Activated naive CD4-positive, alpha-beta T cell treated with anti-CD3 and anti-CD28 coated beads, Interleukin-2, amount 50 U/mL, for 24 hours (primary cell): ENCODE data around the gene A3GALT2.

ENCODE experiments used
- H3K27ac Mint-ChIP-seq: one replicate; pipeline ENCODE4 v1.8.0; 2021; ENCODE audit warnings: mild to moderate bottlenecking, mixed read lengths
- H3K27me3 Mint-ChIP-seq: one replicate; pipeline ENCODE4 v1.8.0; 2021; ENCODE audit warnings: mixed read lengths
- H3K36me3 Mint-ChIP-seq: one replicate; pipeline ENCODE4 v1.8.0; 2021; ENCODE audit warnings: mixed read lengths
- H3K4me1 Mint-ChIP-seq: one replicate; pipeline ENCODE4 v1.8.0; 2021; ENCODE audit warnings: mixed read lengths
- H3K4me3 Mint-ChIP-seq: one replicate; pipeline ENCODE4 v1.8.0; 2021; ENCODE audit warnings: mild to moderate bottlenecking, mixed read lengths
- H3K9me3 Mint-ChIP-seq: one replicate; pipeline ENCODE4 v1.8.0; 2021; ENCODE audit warnings: mixed read lengths

Gene A3GALT2

GRCh38 chr1:33329600-33330305 lies 8.9 kb upstream of the A3GALT2 start:
- Mint-ChIP-seq H3K4me1 (no peaks in the 10 kb centered on the region), H3K27ac (peak overlapping the region; percentile 51), H3K36me3 (peaks cover 11% of the 10 kb centered on the region), H3K4me3 (no peak overlapping the region), H3K27me3 (no peaks in the 10 kb centered on the region), H3K9me3 (no peaks in the 10 kb centered on the region)

- H3K4me1 Mint-ChIP-seq: no peaks in the 10 kb centered on the region
- peaks cover 11% of the 10 kb centered on the region for H3K36me3 Mint-ChIP-seq
- no peaks in the 10 kb centered on the region for H3K9me3 Mint-ChIP-seq
- H3K27me3 Mint-ChIP-seq: no peaks in the 10 kb centered on the region
- no peak overlapping the region for H3K27ac Mint-ChIP-seq
- H3K4me3 Mint-ChIP-seq: no peak overlapping the region
Measured at GRCh38 chr1:33328817-33329216, 7.9 kb upstream of the A3GALT2 start.

- no peaks in the 10 kb centered on the region for H3K9me3 Mint-ChIP-seq
- H3K4me3 Mint-ChIP-seq: no peak overlapping the region
- no peak overlapping the region for H3K27ac Mint-ChIP-seq
- no peaks in the 10 kb centered on the region for H3K27me3 Mint-ChIP-seq
- H3K4me1 Mint-ChIP-seq: no peaks in the 10 kb centered on the region
- peaks cover 11% of the 10 kb centered on the region for H3K36me3 Mint-ChIP-seq
Measured at GRCh38 chr1:33327587-33328325, 6.9 kb upstream of the A3GALT2 start.

- no peaks in the 10 kb centered on the region for H3K27me3 Mint-ChIP-seq
- H3K36me3 Mint-ChIP-seq: peaks cover 11% of the 10 kb centered on the region
- no peak overlapping the region for H3K4me3 Mint-ChIP-seq
- no peaks in the 10 kb centered on the region for H3K9me3 Mint-ChIP-seq
- H3K27ac Mint-ChIP-seq: no peak overlapping the region
- no peaks in the 10 kb centered on the region for H3K4me1 Mint-ChIP-seq
Measured at GRCh38 chr1:33326785-33327184, 5.9 kb upstream of the A3GALT2 start.

GRCh38 chr1:33324677-33325575 lies 4.0 kb upstream of the A3GALT2 start:
- Mint-ChIP-seq H3K36me3 (peaks cover 11% of the 10 kb centered on the region), H3K4me3 (no peak overlapping the region), H3K27me3 (no peaks in the 10 kb centered on the region), H3K9me3 (no peaks in the 10 kb centered on the region), H3K27ac (no peak overlapping the region), H3K4me1 (no peaks in the 10 kb centered on the region)

GRCh38 chr1:33323663-33324477 lies 3.0 kb upstream of the A3GALT2 start:
- Mint-ChIP-seq H3K4me1 (no peaks in the 10 kb centered on the region), H3K36me3 (peaks cover 8% of the 10 kb centered on the region), H3K27ac (no peak overlapping the region), H3K9me3 (no peaks in the 10 kb centered on the region), H3K27me3 (no peaks in the 10 kb centered on the region), H3K4me3 (no peak overlapping the region)

- H3K9me3 Mint-ChIP-seq: no peaks in the 10 kb centered on the region
- H3K36me3 Mint-ChIP-seq: peaks cover 4% of the 10 kb centered on the region
- H3K27ac Mint-ChIP-seq: no peak overlapping the region
- H3K4me3 Mint-ChIP-seq: no peak overlapping the region
- H3K4me1 Mint-ChIP-seq: no peaks in the 10 kb centered on the region
- no peaks in the 10 kb centered on the region for H3K27me3 Mint-ChIP-seq
Measured at GRCh38 chr1:33322870-33323585, 2.1 kb upstream of the A3GALT2 start.

GRCh38 chr1:33322109-33322508 lies 1.2 kb upstream of the A3GALT2 start:
- Mint-ChIP-seq H3K4me3 (no peak overlapping the region), H3K36me3 (peaks cover 4% of the 10 kb centered on the region), H3K4me1 (no peaks in the 10 kb centered on the region), H3K27me3 (no peaks in the 10 kb centered on the region), H3K9me3 (no peaks in the 10 kb centered on the region), H3K27ac (no peak overlapping the region)

GRCh38 chr1:33321178-33321577 lies 280 bp upstream of the A3GALT2 start:
- H3K9me3 Mint-ChIP-seq: no peaks in the 10 kb centered on the region

GRCh38 chr1:33319949-33320618 lies 814 bp downstream of the A3GALT2 start:
- Mint-ChIP-seq H3K27me3 (no peaks in the 10 kb centered on the region), H3K27ac (no peak overlapping the region), H3K36me3 (no peaks in the 10 kb centered on the region), H3K4me3 (no peak overlapping the region), H3K9me3 (no peaks in the 10 kb centered on the region), H3K4me1 (peaks cover 8% of the 10 kb centered on the region)

More at GRCh38 chr1:33321178-33321577, 280 bp upstream of the A3GALT2 start:
- Mint-ChIP-seq H3K36me3 (peaks cover 4% of the 10 kb centered on the region), H3K4me1 (no peaks in the 10 kb centered on the region), H3K27ac (no peak overlapping the region), H3K4me3 (no peak overlapping the region), H3K27me3 (no peaks in the 10 kb centered on the region)

- Mint-ChIP-seq H3K4me3 (no peak overlapping the region), H3K4me1 (peaks cover 8% of the 10 kb centered on the region), H3K27me3 (no peaks in the 10 kb centered on the region), H3K27ac (no peak overlapping the region), H3K9me3 (no peaks in the 10 kb centered on the region), H3K36me3 (no peaks in the 10 kb centered on the region)
Measured at GRCh38 chr1:33319186-33319948, 1.5 kb downstream of the A3GALT2 start.

- Mint-ChIP-seq H3K4me3 (no peak overlapping the region), H3K9me3 (no peaks in the 10 kb centered on the region), H3K4me1 (peaks cover 8% of the 10 kb centered on the region), H3K36me3 (no peaks in the 10 kb centered on the region), H3K27ac (no peak overlapping the region), H3K27me3 (no peaks in the 10 kb centered on the region)
Measured at GRCh38 chr1:33317946-33318345, 3.0 kb downstream of the A3GALT2 start.

- peaks cover 8% of the 10 kb centered on the region for H3K4me1 Mint-ChIP-seq
- no peaks in the 10 kb centered on the region for H3K9me3 Mint-ChIP-seq
- no peaks in the 10 kb centered on the region for H3K36me3 Mint-ChIP-seq
- H3K4me3 Mint-ChIP-seq: no peak overlapping the region
- no peak overlapping the region for H3K27ac Mint-ChIP-seq
- H3K27me3 Mint-ChIP-seq: no peaks in the 10 kb centered on the region
Measured at GRCh38 chr1:33317354-33317753, 3.5 kb downstream of the A3GALT2 start.
